IMR-90 (cell line): ENCODE measurements around the gene ADD2. TPM values are rescaled to one million over a fixed set of nuclear protein-coding genes. Genes with fewer than 3 reads are reported as not detected.

Experiments used
- ATAC-seq: fragments of 200-7000 bp; cut with Tn5 transposase; 2 replicates; pipeline ENCODE4 v1.9.1; 2020; ENCODE audit warnings: low read depth, mild to moderate bottlenecking, moderate library complexity
- BruUV-seq: library from RNA; stranded (reverse); fragments of 400-500 nt; replicated peaks from 2 replicates; lab custom pipeline; 2021; lab: Mats Ljungman, UMichigan
- CTCF ChIA-PET: fragments of 300-600 bp; formaldehyde crosslinking; extraction: SDS; loops from one replicate; lab custom pipeline; 2021; ENCODE audit warnings: antibody characterized with exemption; lab: Yijun Ruan, JAX
- POLR2A ChIA-PET: fragments of 300-600 bp; sonication (Branson Sonifier 250); formaldehyde crosslinking; loops from one replicate; lab custom pipeline; 2022; ENCODE audit warnings: antibody characterized with exemption; ENCODE audit not compliant: unreplicated experiment; lab: Charles Lee
- DNase-seq: peaks from one replicate; pipeline ENCODE4 v3.0.0; 2013
- H2AFZ ChIP-seq: replicated peaks from 2 replicates; pipeline ENCODE3; 2013; ENCODE audit warnings: low read length, mild to moderate bottlenecking; ENCODE audit not compliant: poor library complexity
- H2AK5ac ChIP-seq: 2 replicates; pipeline ENCODE4 v1.6.1; 2013; ENCODE audit warnings: low read depth, low read length, inconsistent platforms
- H2AK9ac ChIP-seq: replicated peaks from 2 replicates; pipeline ENCODE3; 2013; ENCODE audit warnings: mild to moderate bottlenecking, low read depth, low read length, moderate library complexity; ENCODE audit not compliant: poor library complexity
- H2BK120ac ChIP-seq: 2 replicates; pipeline ENCODE4 v1.6.1; 2013; ENCODE audit warnings: low read depth, low read length, inconsistent platforms
- H2BK15ac ChIP-seq: 3 replicates; pipeline ENCODE4 v1.6.1; 2013; ENCODE audit warnings: low read depth, low read length, inconsistent platforms
- H2BK20ac ChIP-seq: 2 replicates; pipeline ENCODE4 v1.6.1; 2013; ENCODE audit warnings: low read depth, mild to moderate bottlenecking, inconsistent platforms, low read length, moderate library complexity
- H2BK5ac ChIP-seq: 2 replicates; pipeline ENCODE4 v1.6.1; 2013; ENCODE audit warnings: mild to moderate bottlenecking, low read depth, low read length, inconsistent platforms; ENCODE audit not compliant: poor library complexity, severe bottlenecking
- H3K14ac ChIP-seq: replicated peaks from 2 replicates; pipeline ENCODE4 v1.6.1; 2013; ENCODE audit warnings: low read depth, low read length, inconsistent platforms
- H3K18ac ChIP-seq: 2 replicates; pipeline ENCODE4 v1.6.1; 2013; ENCODE audit warnings: low read depth, low read length, control low read depth
- H3K23ac ChIP-seq: 2 replicates; pipeline ENCODE4 v1.6.1; 2013; ENCODE audit warnings: low read depth, low read length, inconsistent platforms
- H3K27ac ChIP-seq: 2 replicates; pipeline ENCODE4 v1.5.1; 2013; ENCODE audit warnings: mild to moderate bottlenecking, control low read depth, low read length; ENCODE audit not compliant: insufficient read depth
- H3K27me3 ChIP-seq: 2 replicates; pipeline ENCODE4 v1.6.1; 2013; ENCODE audit warnings: low read length; ENCODE audit not compliant: control insufficient read depth, insufficient read depth
- H3K36me3 ChIP-seq: 2 replicates; pipeline ENCODE4 v1.6.1; 2013; ENCODE audit warnings: low read length, mixed read lengths; ENCODE audit not compliant: control insufficient read depth, insufficient read depth
- H3K4ac ChIP-seq: 2 replicates; pipeline ENCODE4 v1.6.1; 2013; ENCODE audit warnings: low read depth, low read length, inconsistent platforms
- H3K4me1 ChIP-seq: 2 replicates; pipeline ENCODE4 v1.6.1; 2013; ENCODE audit warnings: low read length, mixed read lengths; ENCODE audit not compliant: control insufficient read depth, insufficient read depth
- H3K4me2 ChIP-seq: 2 replicates; pipeline ENCODE4 v1.6.1; 2013; ENCODE audit warnings: low read depth, mild to moderate bottlenecking, control low read depth, low read length, moderate library complexity
- H3K4me3 ChIP-seq: 2 replicates; pipeline ENCODE4 v1.5.1; 2013; ENCODE audit warnings: low read depth, mild to moderate bottlenecking, control low read depth, low read length, moderate library complexity; ENCODE audit not compliant: insufficient read depth
- H3K56ac ChIP-seq: 2 replicates; pipeline ENCODE4 v1.6.1; 2013; ENCODE audit warnings: low read length, inconsistent platforms; ENCODE audit not compliant: insufficient read depth; ENCODE audit errors: extremely low read depth
- H3K79me1 ChIP-seq, 2 experiments: 2 replicates each; pipeline ENCODE4 v1.6.1; 2013; ENCODE audit warnings: low read length in 2 of 2, inconsistent platforms in 1 of 2, low read depth in 1 of 2
- H3K9ac ChIP-seq: 2 replicates; pipeline ENCODE4 v1.6.1; 2013; ENCODE audit warnings: low read depth, low read length, control low read depth
- H3K9me1 ChIP-seq: 2 replicates; pipeline ENCODE4 v1.6.1; 2013; ENCODE audit warnings: low read length, inconsistent platforms; ENCODE audit not compliant: insufficient read depth
- H3K9me3 ChIP-seq: 2 replicates; pipeline ENCODE4 v1.6.1; 2013; ENCODE audit warnings: low read length; ENCODE audit not compliant: control insufficient read depth, insufficient read depth
- H4K20me1 ChIP-seq: 2 replicates; pipeline ENCODE4 v1.6.1; 2013; ENCODE audit warnings: low read length, inconsistent platforms; ENCODE audit not compliant: insufficient read depth
- H4K5ac ChIP-seq: 2 replicates; pipeline ENCODE4 v1.6.1; 2013; ENCODE audit warnings: mild to moderate bottlenecking, low read depth, low read length, control low read depth
- H4K8ac ChIP-seq, 2 experiments: 2 replicates each; pipeline ENCODE4 v1.6.1; 2013; ENCODE audit warnings: low read depth in 2 of 2, low read length in 2 of 2, control low read depth in 1 of 2, inconsistent platforms in 1 of 2
- H4K91ac ChIP-seq: 2 replicates; pipeline ENCODE4 v1.6.1; 2013; ENCODE audit warnings: low read depth, low read length, inconsistent platforms; ENCODE audit not compliant: insufficient read depth
- BHLHE40 ChIP-seq: fragments of 150-350 bp; IDR thresholded peaks from 2 replicates; pipeline ENCODE4 v1.6.1; 2016; ENCODE audit warnings: mild to moderate bottlenecking, low read depth, low read length
- CHD1 ChIP-seq: IDR thresholded peaks from 2 replicates; pipeline ENCODE4 v1.6.1; 2012; ENCODE audit warnings: low read depth, low read length, improper control_type of control experiment
- FOS ChIP-seq: fragments of 150-350 bp; IDR thresholded peaks from 2 replicates; pipeline ENCODE4 v1.6.1; 2016; ENCODE audit warnings: low read depth, low read length
- MAFK ChIP-seq: IDR thresholded peaks from 2 replicates; pipeline ENCODE4 v1.6.1; 2012; ENCODE audit warnings: low read depth, low read length, improper control_type of control experiment
- MAZ ChIP-seq: IDR thresholded peaks from 2 replicates; pipeline ENCODE4 v1.6.1; 2012; ENCODE audit warnings: low read depth, mild to moderate bottlenecking, low read length, improper control_type of control experiment, moderate library complexity, borderline replicate concordance
- MXI1 ChIP-seq: IDR thresholded peaks from 2 replicates; pipeline ENCODE4 v1.6.1; 2012; ENCODE audit warnings: low read depth, mild to moderate bottlenecking, low read length, moderate library complexity, borderline replicate concordance
- NFE2L2 ChIP-seq: fragments of 150-350 bp; IDR thresholded peaks from 2 replicates; pipeline ENCODE4 v1.6.1; 2016; ENCODE audit warnings: low read depth, mild to moderate bottlenecking, low read length
- RAD21 ChIP-seq: IDR thresholded peaks from 2 replicates; pipeline ENCODE4 v1.6.1; 2012; ENCODE audit warnings: low read length, improper control_type of control experiment
- RCOR1 ChIP-seq: IDR thresholded peaks from 2 replicates; pipeline ENCODE4 v1.6.1; 2012; ENCODE audit warnings: mild to moderate bottlenecking, low read length, improper control_type of control experiment; ENCODE audit not compliant: insufficient replicate concordance
- SMC3 ChIP-seq: fragments of 150-350 bp; IDR thresholded peaks from 2 replicates; pipeline ENCODE4 v1.6.1; 2016; ENCODE audit warnings: low read depth, mild to moderate bottlenecking, antibody characterized with exemption, low read length, moderate library complexity
- WGBS, 2 experiments: methylation state at CpG; one replicate each; pipeline versions ENCODE4 v1.1.5 to v1.1.7; 2013; ENCODE audit warnings: missing lambda C conversion rate in 2 of 2; ENCODE audit not compliant: insufficient read length in 1 of 2; ENCODE audit errors: extremely low coverage in 2 of 2; 5-methylcytosine and 5-hydroxymethylcytosine counted together
- dilution Hi-C: fragments of 300-500 bp; cut with HindIII; formaldehyde crosslinking; loops from one replicate; pipeline ENCODE4 v1.14.3; 2018; ENCODE audit warnings: low sequenced_read_pairs; ENCODE audit not compliant: unreplicated experiment
- in situ Hi-C: fragments of 300-500 bp; cut with MboI; formaldehyde crosslinking; loops from 3 replicates; pipeline ENCODE4 v1.14.3; 2019; ENCODE audit warnings: low sequenced_read_pairs, inconsistent platforms, mixed read lengths
- intact Hi-C: fragments of 100-400 bp; cut with micrococcal nuclease; formaldehyde crosslinking; loops from 2 replicates; pipeline ENCODE4 v1.10.0; 2022
- polyA plus RNA-seq, 3 experiments: library from polyadenylated mRNA; depleted of rRNA; stranded (reverse); fragments of >200 nt; gene quantifications; 2 replicates each; pipeline ENCODE4 v1.2.3, GENCODE V29; 2012; ENCODE audit warnings: low replicate concordance in 1 of 3
- total RNA-seq: library from RNA; depleted of rRNA; stranded (reverse); fragments of >200 nt; gene quantifications from 2 replicates; pipeline ENCODE4 v1.2.3, GENCODE V29; 2012

The ADD2 gene
- total and polyA plus RNA-seq, 2 of the 4 experiments (the other 2 are of a cell fraction), result not detected

GRCh38 chr2:70696142-70696541 is 71.9 kb downstream of the ADD2 start:
- no peak for DNase-seq
- Histone ChIP-seq H3K4me2 (no peak overlapping the region), H2BK20ac (no peak overlapping the region), H4K8ac (no peak overlapping the region), H2BK15ac (no peak overlapping the region), H3K27ac (no peak overlapping the region), H3K4me1 (no peaks in the 10 kb centered on the region), H2AK5ac (no peak overlapping the region), H4K5ac (no peak overlapping the region), H3K4me3 (no peak overlapping the region), H3K9me3 (no peaks in the 10 kb centered on the region), H3K27me3 (peaks cover 7% of the 10 kb centered on the region), H3K14ac (no peak overlapping the region), H3K9me1 (no peaks in the 10 kb centered on the region), H3K4ac (no peak overlapping the region), H3K9ac (no peak overlapping the region), H3K56ac (no peak overlapping the region), H4K20me1 (no peaks in the 10 kb centered on the region), H3K36me3 (no peaks in the 10 kb centered on the region), H3K23ac (no peak overlapping the region), H2AFZ (peak overlapping the region; percentile 58), H2BK120ac (no peak overlapping the region), H2BK5ac (no peak overlapping the region), H3K79me1 (no peaks in the 10 kb centered on the region), H4K91ac (no peak overlapping the region), H3K18ac (no peak overlapping the region), H2AK9ac (no peak overlapping the region)
- ChIA-PET POLR2A (interaction anchor here (0.6 kb wide), 1 partner anchor 55 kb away, joined by 3 read pairs; no protein-coding TSS in a partner anchor), CTCF (no interaction called here)
- in situ Hi-C loops, result no loop called here
- intact Hi-C loops, result no loop called here
- dilution Hi-C loops, result no loop called here
- 15% methylated on average over 2 of the region's 6 CpGs; no CpG with 5 or more reads in 1 of the 2 experiments for WGBS, 2 experiments
- BruUV-seq, result no TSS peak
- no peak for ATAC-seq
- TF ChIP-seq SMC3, result no peak
- TF ChIP-seq RAD21, result no peak
- TF ChIP-seq FOS, result no peak
- TF ChIP-seq MAZ, result no peak
- no peak for TF ChIP-seq CHD1
- no peak for TF ChIP-seq MAFK
- TF ChIP-seq MXI1, result no peak
- no peak for TF ChIP-seq RCOR1
- TF ChIP-seq NFE2L2, result no peak
- no peak for TF ChIP-seq BHLHE40
